Peyer's patch (tissue), 4 donors: ENCODE measurements around the gene AK4.

Experiments
- POLR2A ChIP-seq, 2 donors: fragments of 450-650 bp; IDR thresholded peaks; one replicate each; pipeline ENCODE4 v1.5.1; 2017; ENCODE audit warnings: antibody characterized with exemption in 2 of 2, mild to moderate bottlenecking in 2 of 2, moderate library complexity in 2 of 2
- TF ChIP-seq, protein P1 (sequence below), 6 experiments: fragments of 450-650 bp in 4 of 6; fragments of 200-600 bp in 2 of 6; sonication (generic) in 1 of 6; IDR thresholded peaks; one replicate each; pipeline ENCODE4 v1.5.1; 2017 to 2019; ENCODE audit warnings: antibody characterized with exemption in 6 of 6, mild to moderate bottlenecking in 3 of 6, moderate library complexity in 1 of 6

DNA sequence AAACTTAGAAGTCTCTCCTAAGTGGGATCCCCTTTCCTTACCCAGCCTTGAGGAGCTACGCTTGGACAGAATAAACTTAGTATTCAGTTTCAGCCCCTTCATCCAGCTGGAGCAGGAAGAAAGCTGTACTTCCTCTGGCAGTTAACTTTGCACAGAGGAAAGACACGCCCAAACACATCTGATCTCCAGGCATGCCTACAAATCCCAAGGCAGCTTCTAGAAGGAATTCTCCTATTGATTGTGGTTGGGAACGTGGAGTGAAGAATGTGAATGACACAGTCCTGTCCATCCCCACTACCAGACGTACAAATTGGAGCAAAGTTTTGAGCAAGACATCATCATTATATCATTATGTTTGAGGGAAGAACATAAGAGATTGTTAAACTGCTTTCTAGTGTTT is 6.6 kb upstream of the AK4 start:
- TF ChIP-seq, protein P1, sequence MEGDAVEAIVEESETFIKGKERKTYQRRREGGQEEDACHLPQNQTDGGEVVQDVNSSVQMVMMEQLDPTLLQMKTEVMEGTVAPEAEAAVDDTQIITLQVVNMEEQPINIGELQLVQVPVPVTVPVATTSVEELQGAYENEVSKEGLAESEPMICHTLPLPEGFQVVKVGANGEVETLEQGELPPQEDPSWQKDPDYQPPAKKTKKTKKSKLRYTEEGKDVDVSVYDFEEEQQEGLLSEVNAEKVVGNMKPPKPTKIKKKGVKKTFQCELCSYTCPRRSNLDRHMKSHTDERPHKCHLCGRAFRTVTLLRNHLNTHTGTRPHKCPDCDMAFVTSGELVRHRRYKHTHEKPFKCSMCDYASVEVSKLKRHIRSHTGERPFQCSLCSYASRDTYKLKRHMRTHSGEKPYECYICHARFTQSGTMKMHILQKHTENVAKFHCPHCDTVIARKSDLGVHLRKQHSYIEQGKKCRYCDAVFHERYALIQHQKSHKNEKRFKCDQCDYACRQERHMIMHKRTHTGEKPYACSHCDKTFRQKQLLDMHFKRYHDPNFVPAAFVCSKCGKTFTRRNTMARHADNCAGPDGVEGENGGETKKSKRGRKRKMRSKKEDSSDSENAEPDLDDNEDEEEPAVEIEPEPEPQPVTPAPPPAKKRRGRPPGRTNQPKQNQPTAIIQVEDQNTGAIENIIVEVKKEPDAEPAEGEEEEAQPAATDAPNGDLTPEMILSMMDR (IDR thresholded peaks at IDR 0.05), result no peak
- TF ChIP-seq POLR2A (IDR thresholded peaks at IDR 0.05), result no peak
